A549 (cell line): ENCODE measurements around the gene ZNF143. TPM values are rescaled to one million over a fixed set of nuclear protein-coding genes. Genes with fewer than 3 reads are reported as not detected.

Experiments used
- ATAC-seq, 2 experiments: fragments of 200-7000 bp in 1 of 2; fragments of >200 bp in 1 of 2; cut with Nextera tagmentation in 1 of 2; cut with Tn5 transposase in 1 of 2; 3 replicates each; pipeline versions ENCODE4 v1.8.0 to v1.9.1; 2018 to 2020; ENCODE audit warnings: mild to moderate bottlenecking in 1 of 2, moderate library complexity in 1 of 2
- CTCF ChIA-PET: fragments of 300-600 bp; sonication (Branson Sonifier 250); formaldehyde crosslinking; extraction: SDS; loops from one replicate; lab custom pipeline; 2021; ENCODE audit warnings: antibody characterized with exemption, inconsistent platforms; lab: Yijun Ruan, JAX
- POLR2A ChIA-PET: fragments of 350-600 bp; formaldehyde crosslinking; extraction: SDS; loops from one replicate; lab custom pipeline; 2021; ENCODE audit warnings: antibody characterized with exemption, inconsistent platforms; lab: Yijun Ruan, JAX
- DNase-seq, 2 experiments: peaks; one replicate each; pipeline versions ENCODE4 v3.0.0 to v3.0.0-alpha.2; 2011 to 2016; ENCODE audit warnings: low read depth in 1 of 2, low spot score in 1 of 2
- FAIRE-seq: peaks from 2 replicates; lab custom pipeline; 2011; peaks lifted over from hg19 to GRCh38; lab: Jason Lieb, UNC
- H3K27ac ChIP-seq, 2 experiments: fragments of >200 bp; sonication (Bioruptor Twin); formaldehyde crosslinking; 3 replicates each; pipeline ENCODE4 v1.5.1; 2016 to 2017
- H3K4me1 ChIP-seq: fragments of >200 bp; sonication (Bioruptor Twin); formaldehyde crosslinking; 3 replicates; pipeline ENCODE4 v1.6.1; 2016
- H3K4me2 ChIP-seq: fragments of >200 bp; sonication (Bioruptor Twin); formaldehyde crosslinking; 3 replicates; pipeline ENCODE4 v1.6.1; 2016
- H3K4me3 ChIP-seq: fragments of >200 bp; sonication (Bioruptor Twin); formaldehyde crosslinking; 3 replicates; pipeline ENCODE4 v1.5.1; 2016
- H3K9me3 ChIP-seq: fragments of >200 bp; sonication (Bioruptor Twin); formaldehyde crosslinking; 3 replicates; pipeline ENCODE4 v1.6.1; 2016
- ATOH8 ChIP-seq: fragments of 250-450 bp; sonication (Bioruptor Pico); IDR thresholded peaks from 2 replicates; pipeline ENCODE4 v1.5.0; 2020; ENCODE audit warnings: low read depth, mild to moderate bottlenecking, moderate library complexity
- BCL3 ChIP-seq: fragments of >200 bp; sonication (Bioruptor Twin); formaldehyde crosslinking; IDR thresholded peaks from 3 replicates; pipeline ENCODE4 v1.6.1; 2016
- BHLHE40 ChIP-seq: IDR thresholded peaks from 2 replicates; pipeline ENCODE4 v1.6.1; 2012; ENCODE audit warnings: low read depth, low read length, inconsistent platforms
- CBX2 ChIP-seq: fragments of 200-600 bp; sonication (generic); IDR thresholded peaks from 2 replicates; pipeline ENCODE4 v1.6.1; 2016; ENCODE audit warnings: low read depth, mild to moderate bottlenecking, borderline replicate concordance
- CTCF ChIP-seq: fragments of >200 bp; sonication (Bioruptor Twin); formaldehyde crosslinking; IDR thresholded peaks from 3 replicates; pipeline ENCODE4 v1.5.1; 2016
- E2F6 ChIP-seq: IDR thresholded peaks from 2 replicates; pipeline ENCODE4 v1.6.1; 2012; ENCODE audit warnings: low read depth, borderline replicate concordance
- EHF ChIP-seq: fragments of 250-450 bp; sonication (Bioruptor Pico); IDR thresholded peaks from 2 replicates; pipeline ENCODE4 v1.5.0; 2020; ENCODE audit warnings: mild to moderate bottlenecking
- EHMT2 ChIP-seq: fragments of 200-600 bp; sonication (generic); IDR thresholded peaks from 2 replicates; pipeline ENCODE4 v1.6.1; 2016; ENCODE audit warnings: antibody characterized with exemption, low read depth, mild to moderate bottlenecking, moderate library complexity
- ESRRA ChIP-seq: fragments of 150-350 bp; IDR thresholded peaks from 2 replicates; pipeline ENCODE4 v1.6.1; 2014; ENCODE audit warnings: mild to moderate bottlenecking, low read length, borderline replicate concordance
- JUNB ChIP-seq: fragments of >200 bp; sonication (Bioruptor Twin); formaldehyde crosslinking; IDR thresholded peaks from 2 replicates; pipeline ENCODE4 v1.6.1; 2016
- KDM1A ChIP-seq: fragments of 200-600 bp; sonication (generic); IDR thresholded peaks from 2 replicates; pipeline ENCODE4 v1.6.1; 2016; ENCODE audit warnings: low read depth, mild to moderate bottlenecking
- MYC ChIP-seq: IDR thresholded peaks from 2 replicates; pipeline ENCODE4 v1.6.1; 2012; ENCODE audit warnings: mild to moderate bottlenecking, inconsistent platforms, low read length, improper control_type of control experiment, borderline replicate concordance
- NPAS2 ChIP-seq: fragments of 250-450 bp; sonication (Bioruptor Pico); IDR thresholded peaks from 2 replicates; pipeline ENCODE4 v1.8.0; 2022; ENCODE audit warnings: mild to moderate bottlenecking, moderate library complexity, borderline replicate concordance
- NR3C1 ChIP-seq: fragments of >200 bp; sonication (Bioruptor Twin); formaldehyde crosslinking; IDR thresholded peaks from 3 replicates; pipeline ENCODE4 v1.6.1; 2017
- PBX3 ChIP-seq: IDR thresholded peaks from 2 replicates; pipeline ENCODE4 v1.6.1; 2012
- POLR2A ChIP-seq: IDR thresholded peaks from 2 replicates; pipeline ENCODE4 v1.6.1; 2012; ENCODE audit warnings: mild to moderate bottlenecking, low read length
- RARB ChIP-seq: fragments of 250-450 bp; sonication (Bioruptor Pico); IDR thresholded peaks from 2 replicates; pipeline ENCODE4 v1.8.0; 2021; ENCODE audit warnings: mild to moderate bottlenecking, moderate library complexity
- RCOR1 ChIP-seq: fragments of 150-350 bp; IDR thresholded peaks from 2 replicates; pipeline ENCODE4 v1.6.1; 2014; ENCODE audit warnings: antibody characterized with exemption, low read length, low read depth
- RFX5 ChIP-seq: fragments of 450-650 bp; IDR thresholded peaks from 2 replicates; pipeline ENCODE4 v1.7.1; 2014; ENCODE audit warnings: antibody characterized with exemption, mild to moderate bottlenecking, moderate library complexity
- RNF2 ChIP-seq: fragments of 200-600 bp; sonication (generic); IDR thresholded peaks from 2 replicates; pipeline ENCODE4 v1.6.1; 2016; ENCODE audit warnings: low read depth, mild to moderate bottlenecking, antibody characterized with exemption, moderate library complexity, borderline replicate concordance
- SMC3 ChIP-seq: fragments of >200 bp; sonication (Bioruptor Twin); formaldehyde crosslinking; IDR thresholded peaks from 3 replicates; pipeline ENCODE4 v1.6.1; 2018; ENCODE audit warnings: inconsistent platforms
- SREBF2 ChIP-seq: fragments of 450-650 bp; IDR thresholded peaks from 2 replicates; pipeline ENCODE4 v1.6.1; 2014; ENCODE audit warnings: mild to moderate bottlenecking, moderate library complexity
- TP53 ChIP-seq: fragments of 250-450 bp; sonication (Bioruptor Pico); IDR thresholded peaks from 2 replicates; pipeline ENCODE4 v1.5.0; 2021; ENCODE audit warnings: mild to moderate bottlenecking, moderate library complexity
- ZC3H11A ChIP-seq: fragments of 450-650 bp; IDR thresholded peaks from 2 replicates; pipeline ENCODE4 v1.6.1; 2014; ENCODE audit warnings: antibody characterized with exemption, mild to moderate bottlenecking
- ZNF302 ChIP-seq: fragments of 250-450 bp; sonication (Bioruptor Pico); IDR thresholded peaks from 2 replicates; pipeline ENCODE4 v1.9.0; 2021; ENCODE audit warnings: inconsistent platforms, mild to moderate bottlenecking, moderate library complexity
- ZSCAN20 ChIP-seq: fragments of 250-450 bp; sonication (Bioruptor Pico); IDR thresholded peaks from 2 replicates; pipeline ENCODE4 v1.8.0; 2022; ENCODE audit warnings: mild to moderate bottlenecking, moderate library complexity
- WGBS: methylation state at CpG from one replicate; pipeline ENCODE4 v1.1.6; 2017; ENCODE audit errors: missing lambda C conversion rate; 5-methylcytosine and 5-hydroxymethylcytosine counted together
- polyA plus RNA-seq, 4 experiments: library from polyadenylated mRNA; depleted of rRNA in 3 of 4; stranded (reverse); fragments of >200 nt; fragmentation: RNase III in 1 of 4; extraction: RNeasy Plus Mini Kit Qiagen cat#74134 plus additional on column Dnase treatment in 1 of 4; gene quantifications; 2 replicates in 3 of 4; 3 replicates in 1 of 4; pipeline ENCODE4 v1.2.3, GENCODE V29; 2011 to 2017

The ZNF143 gene
- polyA plus RNA-seq, 2 of the 4 experiments (the other 2 are of a cell fraction), result 14.4 to 38.4 TPM

DNA sequence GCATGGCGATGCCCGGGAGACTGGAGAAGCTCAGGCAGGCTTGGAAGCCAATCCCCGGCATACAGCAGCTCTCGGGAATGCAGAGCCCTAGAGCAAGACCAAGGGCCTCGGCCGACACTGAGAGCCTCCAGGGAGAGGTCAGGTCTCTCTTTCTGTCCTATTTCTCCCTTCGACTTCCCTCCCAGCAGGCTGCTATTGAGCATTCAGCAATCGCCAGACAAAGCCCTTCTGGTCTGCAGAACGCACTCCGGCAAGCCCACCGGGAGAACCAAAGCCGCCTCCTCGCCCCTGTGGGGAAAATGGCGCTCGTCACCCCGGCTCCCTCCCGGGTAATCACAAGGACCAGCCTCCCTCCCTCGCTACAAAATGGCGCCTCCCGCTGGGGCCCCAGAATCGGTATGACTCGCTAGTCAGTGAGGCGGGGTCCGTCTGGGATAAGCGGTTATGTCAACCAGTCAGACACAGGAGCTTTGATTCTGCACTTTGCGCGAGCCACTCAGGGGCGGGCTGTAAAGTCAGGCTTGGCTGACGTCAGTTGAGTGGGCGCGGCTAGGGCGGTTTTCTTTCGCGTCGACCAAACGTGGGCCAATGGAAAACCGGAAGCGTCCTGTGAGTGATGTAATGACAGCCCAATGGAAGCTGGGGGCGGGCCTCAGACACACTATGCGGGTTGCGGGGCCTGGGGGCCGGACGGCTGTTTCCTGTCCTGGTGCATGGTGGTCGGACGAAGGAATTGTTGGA, at the start of gene ZNF143 (continued):
- TF ChIP-seq EHMT2, result no peak
- TF ChIP-seq E2F6, result peak; percentile 43; the same call in 1 of the 2 replicates
- no peak for TF ChIP-seq BCL3
- TF ChIP-seq RARB, result no peak
- peak; percentile 80 for TF ChIP-seq POLR2A
- TF ChIP-seq ZNF302 (CRISPR knock-in tag), result no peak
- TF ChIP-seq PBX3, result peak; percentile 94
- peak; percentile 21 for TF ChIP-seq MYC
- TF ChIP-seq ESRRA, result no peak
- no peak for TF ChIP-seq RNF2
- TF ChIP-seq KDM1A, result no peak
- no peak for TF ChIP-seq SMC3

DNA sequence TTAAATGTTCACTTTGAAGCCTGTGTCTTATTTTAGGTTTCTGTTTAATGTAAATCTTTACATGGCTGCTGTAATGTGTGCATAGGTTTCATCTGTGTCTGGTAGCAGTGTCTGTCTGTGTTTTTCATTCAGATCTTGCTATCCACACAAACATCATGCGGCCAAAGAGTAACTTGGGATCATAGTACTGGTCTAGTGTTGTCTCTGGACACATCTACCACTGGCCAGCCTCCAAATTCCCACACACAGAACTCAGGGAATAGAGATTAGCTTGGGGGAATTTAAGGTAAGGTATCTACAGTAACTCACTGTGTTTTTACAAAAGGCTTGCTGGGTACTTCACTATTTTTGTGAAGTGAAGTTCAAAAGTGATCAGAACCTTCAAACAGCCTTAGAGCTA, 32.1 kb upstream of the ZNF143 start:
- CTCF ChIA-PET, result interaction anchor here (1.1 to 2.0 kb wide), 2 partner anchors 11 to 12 kb away, joined by 3 to 4 read pairs; no protein-coding TSS in a partner anchor
- DNase-seq, result no peak
- Histone ChIP-seq H3K9me3 (no peaks in the 10 kb centered on the region), H3K27ac (no peak overlapping the region), H3K4me1 (no peaks in the 10 kb centered on the region), H3K4me2 (no peak overlapping the region), H3K4me3 (no peak overlapping the region)
- WGBS, result 69% methylated on average over 1 of the region's 1 CpG
- TF ChIP-seq ZSCAN20 (CRISPR knock-in tag) (no peak), EHF (no peak), NPAS2 (CRISPR knock-in tag) (no peak), CBX2 (no peak), E2F6 (no peak), CTCF (no peak), JUNB (no peak), BHLHE40 (no peak), TP53 (no peak), RARB (no peak), SREBF2 (no peak), RCOR1 (no peak), ATOH8 (CRISPR knock-in tag) (no peak), NR3C1 (no peak), ZC3H11A (no peak), RFX5 (no peak)
- ATAC-seq, result no peak; a peak in 1 of 6 replicates
- POLR2A ChIA-PET, result no interaction called here
- FAIRE-seq, result peak; percentile 82
